Liver (tissue), 3 donors: ENCODE measurements around the gene RSPH4A.

Experiments
- EGR1 ChIP-seq, 2 donors: IDR thresholded peaks; 2 replicates each; pipeline ENCODE4 v1.6.1; 2016 to 2018; ENCODE audit warnings: antibody characterized with exemption in 2 of 2, low read depth in 2 of 2
- FOXA1 ChIP-seq: IDR thresholded peaks from 2 replicates; pipeline ENCODE4 v1.6.1; 2016; ENCODE audit warnings: antibody characterized with exemption
- GABPA ChIP-seq, 2 donors: IDR thresholded peaks in 1 of 2; conservative IDR thresholded peaks in 1 of 2; 2 replicates each; pipeline ENCODE4 v1.6.1; 2016; ENCODE audit warnings: antibody characterized with exemption in 2 of 2, mild to moderate bottlenecking in 1 of 2, moderate library complexity in 1 of 2
- JUND ChIP-seq, 2 donors: IDR thresholded peaks; 2 replicates each; pipeline ENCODE4 v1.6.1; 2016; ENCODE audit warnings: antibody characterized with exemption in 2 of 2
- RAD21 ChIP-seq, 2 donors: IDR thresholded peaks; 2 replicates each; pipeline ENCODE4 v1.6.1; 2016; ENCODE audit warnings: antibody characterized with exemption in 2 of 2, mild to moderate bottlenecking in 2 of 2
- RXRA ChIP-seq, 2 donors: IDR thresholded peaks; 2 replicates each; pipeline ENCODE4 v1.6.1; 2017 to 2018; ENCODE audit warnings: antibody characterized with exemption in 2 of 2, mild to moderate bottlenecking in 1 of 2
- TAF1 ChIP-seq: conservative IDR thresholded peaks from 2 replicates; pipeline ENCODE4 v1.6.1; 2016; ENCODE audit warnings: antibody characterized with exemption, mild to moderate bottlenecking
- YY1 ChIP-seq: IDR thresholded peaks from 2 replicates; pipeline ENCODE4 v1.6.1; 2016; ENCODE audit warnings: antibody characterized with exemption, mild to moderate bottlenecking
- TF ChIP-seq, protein P1 (sequence below): fragments of 150-350 bp; IDR thresholded peaks from 2 replicates; pipeline ENCODE4 v1.5.1; 2017; ENCODE audit warnings: improper control_type of control experiment, low read depth, low read length; ENCODE audit not compliant: missing input control
- TF ChIP-seq, protein P2 (sequence below): IDR thresholded peaks from 2 replicates; pipeline ENCODE4 v1.6.1; 2016; ENCODE audit warnings: antibody characterized with exemption
- donor health status: healthy.
- donor health status: healthy.

DNA sequence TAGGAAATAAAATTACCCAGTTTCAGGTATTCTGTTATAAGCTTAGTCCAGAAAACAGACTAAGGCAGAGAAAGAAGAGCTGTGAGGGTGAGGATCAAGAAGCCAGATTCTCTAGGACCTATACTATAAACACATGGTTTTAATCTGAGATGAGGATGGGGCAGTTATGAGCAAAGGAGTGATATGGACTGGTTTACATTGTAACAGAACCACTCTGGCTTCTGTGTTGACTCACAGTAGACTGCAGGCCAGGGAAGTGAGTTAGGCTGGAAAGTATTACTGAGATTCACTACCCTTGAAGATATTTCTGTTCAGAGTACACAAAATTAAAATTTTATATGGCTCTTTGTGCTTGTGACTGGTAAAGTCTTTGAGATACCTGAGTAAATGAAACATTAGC is 48.2 kb upstream of the RSPH4A start:
- TF ChIP-seq, protein P1, sequence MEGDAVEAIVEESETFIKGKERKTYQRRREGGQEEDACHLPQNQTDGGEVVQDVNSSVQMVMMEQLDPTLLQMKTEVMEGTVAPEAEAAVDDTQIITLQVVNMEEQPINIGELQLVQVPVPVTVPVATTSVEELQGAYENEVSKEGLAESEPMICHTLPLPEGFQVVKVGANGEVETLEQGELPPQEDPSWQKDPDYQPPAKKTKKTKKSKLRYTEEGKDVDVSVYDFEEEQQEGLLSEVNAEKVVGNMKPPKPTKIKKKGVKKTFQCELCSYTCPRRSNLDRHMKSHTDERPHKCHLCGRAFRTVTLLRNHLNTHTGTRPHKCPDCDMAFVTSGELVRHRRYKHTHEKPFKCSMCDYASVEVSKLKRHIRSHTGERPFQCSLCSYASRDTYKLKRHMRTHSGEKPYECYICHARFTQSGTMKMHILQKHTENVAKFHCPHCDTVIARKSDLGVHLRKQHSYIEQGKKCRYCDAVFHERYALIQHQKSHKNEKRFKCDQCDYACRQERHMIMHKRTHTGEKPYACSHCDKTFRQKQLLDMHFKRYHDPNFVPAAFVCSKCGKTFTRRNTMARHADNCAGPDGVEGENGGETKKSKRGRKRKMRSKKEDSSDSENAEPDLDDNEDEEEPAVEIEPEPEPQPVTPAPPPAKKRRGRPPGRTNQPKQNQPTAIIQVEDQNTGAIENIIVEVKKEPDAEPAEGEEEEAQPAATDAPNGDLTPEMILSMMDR, result no peak
- TF ChIP-seq TAF1, result no peak
- TF ChIP-seq RXRA (IDR thresholded peaks at IDR 0.05), result no peak
- no peak for TF ChIP-seq YY1
- TF ChIP-seq RAD21 (IDR thresholded peaks at IDR 0.05), result no peak
- TF ChIP-seq FOXA1, result no peak
- TF ChIP-seq JUND (IDR thresholded peaks at IDR 0.05), result no peak
- no peak for TF ChIP-seq EGR1 (IDR thresholded peaks at IDR 0.05; ENCODE audit: low read depth in 2 of 2)
- TF ChIP-seq GABPA (IDR thresholded peaks at IDR 0.05 in 1 of 2, conservative IDR thresholded peaks at IDR 0.05 in 1 of 2), result no peak
- TF ChIP-seq, protein P2, sequence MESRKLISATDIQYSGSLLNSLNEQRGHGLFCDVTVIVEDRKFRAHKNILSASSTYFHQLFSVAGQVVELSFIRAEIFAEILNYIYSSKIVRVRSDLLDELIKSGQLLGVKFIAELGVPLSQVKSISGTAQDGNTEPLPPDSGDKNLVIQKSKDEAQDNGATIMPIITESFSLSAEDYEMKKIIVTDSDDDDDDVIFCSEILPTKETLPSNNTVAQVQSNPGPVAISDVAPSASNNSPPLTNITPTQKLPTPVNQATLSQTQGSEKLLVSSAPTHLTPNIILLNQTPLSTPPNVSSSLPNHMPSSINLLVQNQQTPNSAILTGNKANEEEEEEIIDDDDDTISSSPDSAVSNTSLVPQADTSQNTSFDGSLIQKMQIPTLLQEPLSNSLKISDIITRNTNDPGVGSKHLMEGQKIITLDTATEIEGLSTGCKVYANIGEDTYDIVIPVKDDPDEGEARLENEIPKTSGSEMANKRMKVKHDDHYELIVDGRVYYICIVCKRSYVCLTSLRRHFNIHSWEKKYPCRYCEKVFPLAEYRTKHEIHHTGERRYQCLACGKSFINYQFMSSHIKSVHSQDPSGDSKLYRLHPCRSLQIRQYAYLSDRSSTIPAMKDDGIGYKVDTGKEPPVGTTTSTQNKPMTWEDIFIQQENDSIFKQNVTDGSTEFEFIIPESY, result no peak
